ENCODE results near the gene PI4KA.

DNA sequence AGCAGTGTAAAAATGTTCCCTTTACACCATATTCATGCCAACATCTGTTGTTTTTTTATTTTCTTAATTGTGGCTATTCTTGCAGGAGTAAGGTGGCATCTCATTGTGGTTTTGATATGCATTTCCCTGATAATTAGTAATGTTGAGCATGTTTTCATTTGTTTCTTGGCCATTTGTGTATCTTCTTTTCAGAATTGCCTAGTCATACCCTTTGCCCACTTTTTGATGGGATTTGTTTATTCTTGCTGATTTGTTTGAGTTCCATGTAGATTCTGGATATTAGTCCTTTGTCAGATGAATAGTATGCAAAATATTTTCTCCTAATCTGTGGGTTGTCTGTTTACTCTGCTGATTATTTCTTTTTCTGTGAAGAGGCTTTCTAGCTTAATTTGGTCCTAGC, 183.6 kb downstream of the PI4KA start:
- TF ChIP-seq CTCF (IDR thresholded peaks at IDR 0.05; ENCODE audit: low read depth, low read length): no peak
- TF ChIP-seq, protein P1, sequence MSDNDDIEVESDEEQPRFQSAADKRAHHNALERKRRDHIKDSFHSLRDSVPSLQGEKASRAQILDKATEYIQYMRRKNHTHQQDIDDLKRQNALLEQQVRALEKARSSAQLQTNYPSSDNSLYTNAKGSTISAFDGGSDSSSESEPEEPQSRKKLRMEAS (IDR thresholded peaks at IDR 0.05; ENCODE audit: low read depth, low read length): no peak
- no peak for TF ChIP-seq POLR2A (IDR thresholded peaks at IDR 0.05; ENCODE audit: extremely low read depth, insufficient read length)

Measured in NB4 (cell line).